HepG2 (cell line): ENCODE results near the gene OR6S1. TPM values are rescaled to one million over a fixed set of nuclear protein-coding genes. Genes with fewer than 3 reads are reported as not detected.

Experiments used
- ATAC-seq: fragments of 200-7000 bp; cut with Tn5 transposase; 3 replicates; pipeline ENCODE4 v1.9.1; 2020; ENCODE audit warnings: mild to moderate bottlenecking, moderate library complexity
- BruUV-seq: library from RNA; stranded (reverse); fragments of 400-500 nt; replicated peaks from 2 replicates; lab custom pipeline; 2021; lab: Mats Ljungman, UMichigan
- CTCF ChIA-PET: fragments of 300-600 bp; formaldehyde crosslinking; extraction: SDS; loops from one replicate; lab custom pipeline; 2021; ENCODE audit warnings: low total read pairs, inconsistent platforms, low intra/inter-chr PET ratio; lab: Yijun Ruan, JAX
- POLR2A ChIA-PET: fragments of 350-600 bp; sonication (Branson Sonifier 250); formaldehyde crosslinking; loops from one replicate; lab custom pipeline; 2020; ENCODE audit warnings: antibody characterized with exemption, inconsistent platforms; lab: Yijun Ruan, JAX
- DNase-seq: peaks from one replicate; pipeline ENCODE4 v3.0.0-alpha.2; 2015; ENCODE audit warnings: low spot score
- FAIRE-seq: peaks from 3 replicates; lab custom pipeline; 2011; peaks lifted over from hg19 to GRCh38; lab: Jason Lieb, UNC
- H2AFZ ChIP-seq: one replicate; pipeline ENCODE4 v1.6.1; 2011; ENCODE audit warnings: low read length, inconsistent platforms
- H3K27ac ChIP-seq: fragments of 300-600 bp; 3 replicates; pipeline ENCODE4 v1.8.0; 2011; ENCODE audit warnings: mixed run types, mild to moderate bottlenecking, mixed read lengths, low read length, inconsistent platforms; ENCODE audit not compliant: insufficient read depth; ENCODE audit errors: extremely low read length
- H3K27me3 ChIP-seq, 2 experiments: fragments of 200-600 bp in 1 of 2; 2 replicates in 1 of 2; 3 replicates in 1 of 2; pipeline versions ENCODE4 v1.6.0 to v1.8.0; 2011; ENCODE audit warnings: low read length in 2 of 2, mild to moderate bottlenecking in 2 of 2, moderate library complexity in 2 of 2, inconsistent platforms in 1 of 2; ENCODE audit not compliant: insufficient read depth in 2 of 2, control insufficient read depth in 1 of 2
- H3K36me3 ChIP-seq, 2 experiments: fragments of 200-600 bp in 1 of 2; replicated peaks in 1 of 2; 2 replicates in 1 of 2; 3 replicates in 1 of 2; pipeline versions ENCODE4 v1.5.1 to v1.8.0; 2011; ENCODE audit warnings: low read length in 2 of 2, inconsistent platforms in 1 of 2; ENCODE audit not compliant: insufficient read depth in 2 of 2, control insufficient read depth in 1 of 2
- H3K4me1 ChIP-seq: 2 replicates; pipeline ENCODE4 v1.5.1; 2012; ENCODE audit warnings: low read length, inconsistent platforms; ENCODE audit not compliant: insufficient read depth
- H3K4me2 ChIP-seq: 2 replicates; pipeline ENCODE4 v1.6.0; 2011; ENCODE audit warnings: low read depth, low read length, inconsistent platforms
- H3K4me3 ChIP-seq, 3 experiments: fragments of 200-600 bp in 1 of 3; sonication (generic), shearing (Covaris generic) in 1 of 3; replicated peaks in 1 of 3; 2 replicates each; pipeline ENCODE4 v1.5.1; 2011 to 2016; ENCODE audit warnings: low read length in 3 of 3, inconsistent platforms in 2 of 3, low read depth in 2 of 3, mild to moderate bottlenecking in 2 of 3, control low read depth in 1 of 3, mixed read lengths in 1 of 3; ENCODE audit not compliant: insufficient read depth in 1 of 3
- H3K79me2 ChIP-seq: one replicate; pipeline ENCODE4 v1.6.1; 2011; ENCODE audit warnings: low read length, inconsistent platforms; ENCODE audit not compliant: insufficient read depth
- H3K9ac ChIP-seq: 2 replicates; pipeline ENCODE4 v1.6.0; 2011; ENCODE audit warnings: mild to moderate bottlenecking, low read depth, low read length, inconsistent platforms; ENCODE audit not compliant: insufficient read depth
- H3K9me3 ChIP-seq: 2 replicates; pipeline ENCODE4 v1.5.1; 2012; ENCODE audit warnings: mild to moderate bottlenecking, low read length
- H4K20me1 ChIP-seq: 2 replicates; pipeline ENCODE4 v1.6.0; 2011; ENCODE audit warnings: inconsistent platforms, mild to moderate bottlenecking, low read length, moderate library complexity; ENCODE audit not compliant: insufficient read depth
- FOXA1 ChIP-seq, 2 experiments: fragments of 450-650 bp in 1 of 2; sonication (generic) in 1 of 2; formaldehyde crosslinking in 1 of 2; IDR thresholded peaks; 2 replicates each; pipeline versions ENCODE4 v1.4.0 to v1.6.1; 2016 to 2020; ENCODE audit warnings: missing genetic modification reagents in 1 of 2
- HNRNPL ChIP-seq: fragments of 200-400 bp; formaldehyde crosslinking; IDR thresholded peaks from 2 replicates; pipeline ENCODE4 v1.6.1; 2017; ENCODE audit warnings: mild to moderate bottlenecking, low read depth, low read length
- JUND ChIP-seq: sonication (generic); formaldehyde crosslinking; IDR thresholded peaks from 2 replicates; pipeline ENCODE4 v1.8.0; 2022; ENCODE audit warnings: mild to moderate bottlenecking, missing genetic modification reagents
- NBN ChIP-seq: fragments of 450-650 bp; conservative IDR thresholded peaks from 2 replicates; pipeline ENCODE4 v1.6.1; 2017
- POLR2G ChIP-seq: fragments of 200-400 bp; formaldehyde crosslinking; IDR thresholded peaks from 2 replicates; pipeline ENCODE4 v1.6.1; 2018; ENCODE audit warnings: mild to moderate bottlenecking, low read depth, low read length, moderate library complexity
- SALL1 ChIP-seq: sonication (generic); formaldehyde crosslinking; IDR thresholded peaks from 2 replicates; pipeline ENCODE4 v1.8.0; 2022; ENCODE audit warnings: mild to moderate bottlenecking, missing genetic modification reagents
- TBP ChIP-seq: sonication (generic); formaldehyde crosslinking; IDR thresholded peaks from 2 replicates; pipeline ENCODE4 v1.5.0; 2020; ENCODE audit warnings: missing genetic modification reagents
- ZBTB25 ChIP-seq: IDR thresholded peaks from 2 replicates; pipeline ENCODE4 v1.6.1; 2018; ENCODE audit warnings: missing genetic modification reagents
- ZFX ChIP-seq: sonication (generic); formaldehyde crosslinking; IDR thresholded peaks from 2 replicates; pipeline ENCODE4 v1.4.0; 2020; ENCODE audit warnings: mild to moderate bottlenecking, low read depth, missing genetic modification reagents, moderate library complexity
- ZNF296 ChIP-seq: sonication (generic); formaldehyde crosslinking; conservative IDR thresholded peaks from 2 replicates; pipeline ENCODE4 v1.5.0; 2020; ENCODE audit warnings: mild to moderate bottlenecking, missing genetic modification reagents
- ZNF7 ChIP-seq: IDR thresholded peaks from 2 replicates; pipeline ENCODE4 v1.6.1; 2016; ENCODE audit warnings: missing biosample characterization, missing genetic modification reagents
- ZNF737 ChIP-seq: sonication (generic); formaldehyde crosslinking; IDR thresholded peaks from 2 replicates; pipeline ENCODE4 v1.5.0; 2020; ENCODE audit warnings: missing genetic modification reagents, mild to moderate bottlenecking, borderline replicate concordance
- ZNF761 ChIP-seq: sonication (generic); formaldehyde crosslinking; conservative IDR thresholded peaks from 2 replicates; pipeline ENCODE4 v1.4.0; 2020; ENCODE audit warnings: mild to moderate bottlenecking, missing genetic modification reagents
- ZNF772 ChIP-seq: sonication (generic); formaldehyde crosslinking; IDR thresholded peaks from 2 replicates; pipeline ENCODE4 v1.5.0; 2020; ENCODE audit warnings: mild to moderate bottlenecking, missing genetic modification reagents
- WGBS: methylation state at CpG from one replicate; pipeline ENCODE4 v1.1.6; 2017; ENCODE audit warnings: low lambda C conversion rate; 5-methylcytosine and 5-hydroxymethylcytosine counted together
- in situ Hi-C: cut with HindIII; loops from 2 replicates; pipeline ENCODE4 v1.10.0; 2017; ENCODE audit warnings: low pct_unique_long_range_greater_than_20kb; ENCODE audit not compliant: extremely low pct_ligation_motif_present
- intact Hi-C: fragments of 100-400 bp; cut with micrococcal nuclease; formaldehyde crosslinking; loops from one replicate; pipeline ENCODE4 v1.10.0; 2022; ENCODE audit not compliant: unreplicated experiment
- polyA plus RNA-seq, 8 experiments: library from polyadenylated mRNA; depleted of rRNA in 3 of 8; stranded (reverse) in 7 of 8; unstranded in 1 of 8; fragments of >200 nt; fragmentation: Illumina TruSeq in 4 of 8; extraction: Trizol in 4 of 8; gene quantifications; 2 replicates each; pipeline versions ENCODE4 v1.2.1 to v1.2.3, GENCODE V29; 2011 to 2016; ENCODE audit warnings: low read depth in 4 of 8, missing spikeins in 1 of 8, mixed read lengths in 1 of 8; ENCODE audit not compliant: insufficient read depth in 1 of 8
- total RNA-seq, 5 experiments: library from RNA; depleted of rRNA; stranded (reverse); fragments of >200 nt; fragmentation: Illumina TruSeq; extraction: Trizol; gene quantifications; 2 replicates each; pipeline ENCODE4 v1.2.3, GENCODE V29; 2016; ENCODE audit warnings: low read depth in 1 of 5
- TF ChIP-seq, protein P1 (sequence below), 2 experiments: fragments of 450-650 bp in 1 of 2; sonication (generic) in 1 of 2; formaldehyde crosslinking in 1 of 2; IDR thresholded peaks; 2 replicates each; pipeline versions ENCODE4 v1.6.1 to v1.8.0; 2016 to 2022; ENCODE audit warnings: antibody characterized with exemption in 1 of 2, mild to moderate bottlenecking in 1 of 2, missing genetic modification reagents in 1 of 2

OR6S1 gene
- total and polyA plus RNA-seq, 2 of the 13 experiments (the other 11 are each of a cell fraction or from before 2014, with no cell fraction given), result 0.09 TPM; not detected in 1

DNA sequence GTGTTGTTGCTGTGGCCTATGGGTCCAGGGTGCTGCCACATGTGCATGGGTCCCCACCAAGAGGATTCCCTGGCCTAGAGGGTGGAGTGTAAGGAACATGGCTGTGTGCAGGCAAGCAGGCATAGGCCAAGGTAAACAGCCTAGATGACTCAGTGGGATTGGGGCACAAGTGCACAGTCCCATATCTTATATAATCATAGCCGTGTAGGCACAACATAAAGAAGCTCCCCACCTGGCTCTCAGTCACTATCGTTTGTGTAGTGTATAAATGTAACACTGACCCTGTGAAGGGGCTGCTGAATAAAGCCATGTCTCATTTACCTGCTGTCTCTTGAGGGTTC lies 34.6 kb downstream of the OR6S1 start:
- ChIA-PET CTCF (interaction anchor here (1.2 to 1.8 kb wide), 3 partner anchors 75 to 280 kb away, joined by 4 to 21 read pairs (median 4); no protein-coding TSS in a partner anchor), POLR2A (interaction anchor here (0.7 to 1.7 kb wide), 3 partner anchors 81 to 264 kb away, joined by 3 to 6 read pairs (median 5); partner anchors contain the start of genes PARP2 and TEP1)
- intact Hi-C loops, result loop anchor here (1.0 to 5.0 kb wide), 6 partner anchors 76 to 280 kb away; partner anchors contain the start of gene PIP4P1
- no peaks in the 10 kb centered on the region for H3K9me3 ChIP-seq
- H3K9ac ChIP-seq, result peak overlapping the region; percentile 35
- peak overlapping the region; percentile 47 for H2AFZ ChIP-seq
- H3K4me3 ChIP-seq, result peak overlapping the region; percentile 25 to 59 (median 33)
- H3K36me3 ChIP-seq, result no peaks in the 10 kb centered on the region
- peak; percentile 39 for ATAC-seq
- BruUV-seq, result no TSS peak
- no peak for FAIRE-seq
- no peaks in the 10 kb centered on the region for H4K20me1 ChIP-seq
- in situ Hi-C loops, result loop anchor here (5.0 to 25.0 kb wide), 3 partner anchors 75 to 280 kb away; partner anchors contain the start of genes APEX1, OSGEP, PIP4P1 and PNP
- no peak for DNase-seq
- H3K27me3 ChIP-seq, result no peaks in the 10 kb centered on the region; a peak in 1 of 5 replicates
- WGBS, result 0% methylated on average over 2 of the region's 2 CpGs
- no peak overlapping the region for H3K27ac ChIP-seq
- peaks cover 56% of the 10 kb centered on the region for H3K4me1 ChIP-seq
- peak overlapping the region; percentile 86 for H3K4me2 ChIP-seq
- no peaks in the 10 kb centered on the region for H3K79me2 ChIP-seq
- TF ChIP-seq SALL1 (CRISPR knock-in tag), result peak; percentile 34; the same call in 1 of the 2 replicates
- TF ChIP-seq HNRNPL, result no peak
- peak; percentile 72; the same call in 1 of the 2 replicates for TF ChIP-seq ZNF296
- no peak for TF ChIP-seq TBP
- TF ChIP-seq FOXA1 (IDR thresholded peaks at IDR 0.05), result no peak
- peak; percentile 59; the same call in 1 of the 2 replicates for TF ChIP-seq FOXA1 (CRISPR knock-in tag; IDR thresholded peaks at IDR 0.05)
- TF ChIP-seq JUND (CRISPR knock-in tag), result no peak
- TF ChIP-seq ZNF761 (CRISPR knock-in tag), result no peak
- no peak for TF ChIP-seq POLR2G
- TF ChIP-seq ZNF7, result peak; percentile 65; the same call in 1 of the 2 replicates
- peak; percentile 76 for TF ChIP-seq ZFX (CRISPR knock-in tag)
- no peak for TF ChIP-seq ZBTB25 (CRISPR knock-in tag)
- TF ChIP-seq, protein P1, sequence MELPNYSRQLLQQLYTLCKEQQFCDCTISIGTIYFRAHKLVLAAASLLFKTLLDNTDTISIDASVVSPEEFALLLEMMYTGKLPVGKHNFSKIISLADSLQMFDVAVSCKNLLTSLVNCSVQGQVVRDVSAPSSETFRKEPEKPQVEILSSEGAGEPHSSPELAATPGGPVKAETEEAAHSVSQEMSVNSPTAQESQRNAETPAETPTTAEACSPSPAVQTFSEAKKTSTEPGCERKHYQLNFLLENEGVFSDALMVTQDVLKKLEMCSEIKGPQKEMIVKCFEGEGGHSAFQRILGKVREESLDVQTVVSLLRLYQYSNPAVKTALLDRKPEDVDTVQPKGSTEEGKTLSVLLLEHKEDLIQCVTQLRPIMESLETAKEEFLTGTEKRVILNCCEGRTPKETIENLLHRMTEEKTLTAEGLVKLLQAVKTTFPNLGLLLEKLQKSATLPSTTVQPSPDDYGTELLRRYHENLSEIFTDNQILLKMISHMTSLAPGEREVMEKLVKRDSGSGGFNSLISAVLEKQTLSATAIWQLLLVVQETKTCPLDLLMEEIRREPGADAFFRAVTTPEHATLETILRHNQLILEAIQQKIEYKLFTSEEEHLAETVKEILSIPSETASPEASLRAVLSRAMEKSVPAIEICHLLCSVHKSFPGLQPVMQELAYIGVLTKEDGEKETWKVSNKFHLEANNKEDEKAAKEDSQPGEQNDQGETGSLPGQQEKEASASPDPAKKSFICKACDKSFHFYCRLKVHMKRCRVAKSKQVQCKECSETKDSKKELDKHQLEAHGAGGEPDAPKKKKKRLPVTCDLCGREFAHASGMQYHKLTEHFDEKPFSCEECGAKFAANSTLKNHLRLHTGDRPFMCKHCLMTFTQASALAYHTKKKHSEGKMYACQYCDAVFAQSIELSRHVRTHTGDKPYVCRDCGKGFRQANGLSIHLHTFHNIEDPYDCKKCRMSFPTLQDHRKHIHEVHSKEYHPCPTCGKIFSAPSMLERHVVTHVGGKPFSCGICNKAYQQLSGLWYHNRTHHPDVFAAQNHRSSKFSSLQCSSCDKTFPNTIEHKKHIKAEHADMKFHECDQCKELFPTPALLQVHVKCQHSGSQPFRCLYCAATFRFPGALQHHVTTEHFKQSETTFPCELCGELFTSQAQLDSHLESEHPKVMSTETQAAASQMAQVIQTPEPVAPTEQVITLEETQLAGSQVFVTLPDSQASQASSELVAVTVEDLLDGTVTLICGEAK (IDR thresholded peaks at IDR 0.05), result no peak
- TF ChIP-seq, protein P1 (CRISPR knock-in tag; IDR thresholded peaks at IDR 0.05), result 0 out of 2 replicates have a peak, but pooled peaks have one; percentile 28
- no peak for TF ChIP-seq ZNF737
- peak; percentile 49; the same call in 1 of the 2 replicates for TF ChIP-seq ZNF772 (CRISPR knock-in tag)
- no peak for TF ChIP-seq NBN
